Measurements from ENCODE around the gene SPPL3. TPM values are rescaled to one million over a fixed set of nuclear protein-coding genes. Genes with fewer than 3 reads are reported as not detected.
A peak's percentile ranks its signal among the peaks of the same experiment; 100 is the strongest.

The SPPL3 gene
- total and polyA plus RNA-seq, 8 donors: 7.0 to 25.7 (median 13.8) TPM

DNA sequence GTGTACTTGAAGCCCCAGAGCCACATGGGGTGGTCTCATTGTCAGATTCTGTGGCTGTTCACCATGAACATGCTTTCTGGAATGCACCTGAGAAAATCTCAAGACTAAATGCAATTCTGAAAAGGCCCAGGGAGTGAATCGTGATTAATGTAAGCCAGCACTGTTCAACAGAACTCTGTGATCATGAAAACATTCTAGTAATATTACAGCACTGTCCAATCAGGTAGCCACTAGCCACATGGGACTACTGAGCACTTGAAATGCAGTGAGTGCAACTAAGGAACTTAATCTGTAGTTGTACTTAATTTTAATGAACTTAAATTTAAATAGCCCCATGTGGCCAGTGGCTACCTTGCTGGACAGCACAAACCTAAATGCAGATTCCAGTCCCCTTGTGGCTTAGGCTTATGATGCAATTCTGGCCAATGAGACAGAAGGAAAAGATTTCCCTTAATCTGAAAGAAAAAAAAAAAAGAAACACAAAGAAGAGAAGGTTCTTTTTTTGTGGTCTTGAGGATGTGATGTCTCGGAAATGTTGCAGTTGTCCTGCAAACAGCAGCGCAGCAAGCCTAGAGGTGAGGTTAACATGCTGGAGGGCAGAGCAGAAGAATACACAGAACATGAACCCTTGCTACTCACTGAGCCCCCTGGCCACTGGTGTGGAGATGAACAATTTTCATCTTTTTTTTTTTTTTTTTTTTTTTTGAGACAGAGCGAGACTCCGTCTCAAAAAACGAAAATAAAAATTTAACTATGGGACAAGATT is 48.2 kb downstream of the SPPL3 start:
- no peaks in the 10 kb centered on the region for H3K27me3 ChIP-seq
- no peaks in the 10 kb centered on the region for H3K36me3 ChIP-seq
- H3K4me1 ChIP-seq: peaks cover 0 to 15% (median 0%) of the 10 kb centered on the region in 3 donors
- no peak overlapping the region for H3K27ac ChIP-seq
- TF ChIP-seq, protein P1, sequence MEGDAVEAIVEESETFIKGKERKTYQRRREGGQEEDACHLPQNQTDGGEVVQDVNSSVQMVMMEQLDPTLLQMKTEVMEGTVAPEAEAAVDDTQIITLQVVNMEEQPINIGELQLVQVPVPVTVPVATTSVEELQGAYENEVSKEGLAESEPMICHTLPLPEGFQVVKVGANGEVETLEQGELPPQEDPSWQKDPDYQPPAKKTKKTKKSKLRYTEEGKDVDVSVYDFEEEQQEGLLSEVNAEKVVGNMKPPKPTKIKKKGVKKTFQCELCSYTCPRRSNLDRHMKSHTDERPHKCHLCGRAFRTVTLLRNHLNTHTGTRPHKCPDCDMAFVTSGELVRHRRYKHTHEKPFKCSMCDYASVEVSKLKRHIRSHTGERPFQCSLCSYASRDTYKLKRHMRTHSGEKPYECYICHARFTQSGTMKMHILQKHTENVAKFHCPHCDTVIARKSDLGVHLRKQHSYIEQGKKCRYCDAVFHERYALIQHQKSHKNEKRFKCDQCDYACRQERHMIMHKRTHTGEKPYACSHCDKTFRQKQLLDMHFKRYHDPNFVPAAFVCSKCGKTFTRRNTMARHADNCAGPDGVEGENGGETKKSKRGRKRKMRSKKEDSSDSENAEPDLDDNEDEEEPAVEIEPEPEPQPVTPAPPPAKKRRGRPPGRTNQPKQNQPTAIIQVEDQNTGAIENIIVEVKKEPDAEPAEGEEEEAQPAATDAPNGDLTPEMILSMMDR (IDR thresholded peaks at IDR 0.05): no peak
- ATAC-seq: peak in 1 of 4 donors; percentile 24
- no peak for DNase-seq
- intact Hi-C loops (cut with DNase I): no loop called here
- H3K9me3 ChIP-seq: no peaks in the 10 kb centered on the region
- FAIRE-seq: no peak
- 86 to 87% methylated on average over 6 of the region's 6 CpGs for WGBS, 2 donors
- H3K4me3 ChIP-seq: no peak overlapping the region

DNA sequence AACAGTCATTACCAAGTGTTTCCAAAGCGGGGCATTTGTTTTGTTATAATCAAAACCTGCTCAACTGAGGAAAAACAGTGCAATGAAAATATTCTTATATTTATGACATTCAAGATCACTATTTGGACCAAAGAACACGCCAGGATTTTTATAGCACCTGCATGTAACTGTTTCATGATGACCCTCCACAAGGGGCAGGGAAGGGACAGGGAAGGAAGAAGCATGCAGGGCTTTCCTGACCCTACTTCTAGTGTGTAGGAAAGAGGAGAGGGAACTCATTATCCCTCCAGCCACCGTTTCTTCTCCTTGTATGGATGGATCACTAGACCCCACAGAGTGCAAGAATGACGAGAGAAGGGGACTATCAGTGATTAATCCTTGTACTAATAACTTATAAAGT is 49.4 kb downstream of the SPPL3 start:
- 81 to 84% methylated on average over 4 of the region's 4 CpGs for WGBS, 2 donors
- no peaks in the 10 kb centered on the region for H3K36me3 ChIP-seq
- DNase-seq: no peak
- intact Hi-C loops (cut with DNase I): no loop called here
- no peak for FAIRE-seq
- ATAC-seq: no peak
- H3K27ac ChIP-seq: no peak overlapping the region
- H3K4me3 ChIP-seq: no peak overlapping the region
- peaks cover 0 to 25% (median 6%) of the 10 kb centered on the region in 3 donors for H3K4me1 ChIP-seq
- TF ChIP-seq, protein P1 (IDR thresholded peaks at IDR 0.05): no peak
- no peaks in the 10 kb centered on the region for H3K9me3 ChIP-seq
- no peaks in the 10 kb centered on the region for H3K27me3 ChIP-seq

GRCh38 chr12:120853188-120853587 is 51.0 kb downstream of the SPPL3 start:
- peaks cover 0 to 31% (median 11%) of the 10 kb centered on the region in 3 donors for H3K4me1 ChIP-seq
- FAIRE-seq: no peak
- WGBS, 2 donors: 66 to 74% methylated on average over 3 of the region's 3 CpGs

DNA sequence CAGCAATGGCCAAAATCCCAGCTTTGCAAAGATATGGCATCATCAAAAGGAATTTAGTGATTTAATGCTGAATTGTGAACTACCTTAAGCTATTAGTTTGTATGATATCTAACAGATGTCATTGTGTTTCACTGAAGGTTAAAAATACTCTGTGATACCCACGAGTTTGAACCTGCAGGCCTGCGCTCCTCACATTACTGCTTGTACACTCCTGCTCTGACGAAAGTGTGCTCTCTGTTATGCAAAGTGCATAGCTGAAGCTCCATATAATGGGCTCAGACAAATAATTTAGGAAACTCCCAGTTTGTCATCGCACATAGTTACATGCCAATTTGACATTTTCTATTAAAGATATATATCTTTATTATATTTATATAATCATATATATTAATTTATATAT is 52.2 kb downstream of the SPPL3 start:
- Histone ChIP-seq H3K4me3 (no peak overlapping the region), H3K9me3 (no peaks in the 10 kb centered on the region), H3K4me1 (peaks cover 0 to 42% (median 14%) of the 10 kb centered on the region in 3 donors), H3K27me3 (no peaks in the 10 kb centered on the region), H3K27ac (no peak overlapping the region), H3K36me3 (no peaks in the 10 kb centered on the region)
- intact Hi-C loops (cut with DNase I): no loop called here
- TF ChIP-seq, protein P1 (IDR thresholded peaks at IDR 0.05): no peak
- DNase-seq (no peak), FAIRE-seq (no peak), ATAC-seq (no peak)
- 73% methylated on average over 4 of the region's 4 CpGs for WGBS, 2 donors

More at GRCh38 chr12:120853188-120853587, 51.0 kb downstream of the SPPL3 start:
- no peak for DNase-seq
- intact Hi-C loops (cut with DNase I): no loop called here
- H3K27ac ChIP-seq: no peak overlapping the region
- no peaks in the 10 kb centered on the region for H3K9me3 ChIP-seq
- H3K4me3 ChIP-seq: no peak overlapping the region
- no peak for ATAC-seq
- no peaks in the 10 kb centered on the region for H3K36me3 ChIP-seq
- no peaks in the 10 kb centered on the region for H3K27me3 ChIP-seq
- TF ChIP-seq, protein P1 (IDR thresholded peaks at IDR 0.05): no peak

DNA sequence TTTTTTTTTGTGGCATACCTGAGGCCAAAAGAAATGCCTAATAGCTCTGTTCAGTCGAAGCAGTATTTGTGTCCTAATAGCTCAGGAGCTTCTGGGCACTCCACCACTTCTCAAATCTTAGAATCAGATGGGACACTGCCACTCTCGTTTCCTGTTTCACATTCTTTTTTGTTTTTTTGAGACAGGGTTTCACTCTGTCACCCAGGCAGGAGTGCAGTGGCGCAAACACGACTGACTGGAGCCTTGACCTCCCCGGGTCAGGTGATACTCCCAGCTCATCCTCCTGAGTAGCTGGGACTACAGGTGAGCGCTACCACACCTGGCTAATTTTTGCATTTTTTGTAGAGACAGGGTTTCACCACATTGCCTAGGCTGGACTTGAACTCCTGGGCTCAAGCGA is 52.7 kb downstream of the SPPL3 start:
- intact Hi-C loops (cut with DNase I): no loop called here
- 77 to 83% methylated on average over 7 of the region's 7 CpGs for WGBS, 2 donors
- ATAC-seq: peak in 1 of 4 donors; percentile 11

More for the DNA sequence above, 52.7 kb downstream of the SPPL3 start:
- Histone ChIP-seq H3K4me1 (peaks cover 0 to 43% (median 19%) of the 10 kb centered on the region in 3 donors), H3K27me3 (no peaks in the 10 kb centered on the region), H3K4me3 (no peak overlapping the region), H3K27ac (peak overlapping the region in 1 of 4 donors; percentile 54), H3K9me3 (no peaks in the 10 kb centered on the region), H3K36me3 (no peaks in the 10 kb centered on the region)
- no peak for FAIRE-seq
- no peak for DNase-seq
- TF ChIP-seq, protein P1 (IDR thresholded peaks at IDR 0.05): no peak

All from pancreas (tissue), 10 donors.